ENCODE measurements around the gene PLXNC1.

The PLXNC1 gene

DNA sequence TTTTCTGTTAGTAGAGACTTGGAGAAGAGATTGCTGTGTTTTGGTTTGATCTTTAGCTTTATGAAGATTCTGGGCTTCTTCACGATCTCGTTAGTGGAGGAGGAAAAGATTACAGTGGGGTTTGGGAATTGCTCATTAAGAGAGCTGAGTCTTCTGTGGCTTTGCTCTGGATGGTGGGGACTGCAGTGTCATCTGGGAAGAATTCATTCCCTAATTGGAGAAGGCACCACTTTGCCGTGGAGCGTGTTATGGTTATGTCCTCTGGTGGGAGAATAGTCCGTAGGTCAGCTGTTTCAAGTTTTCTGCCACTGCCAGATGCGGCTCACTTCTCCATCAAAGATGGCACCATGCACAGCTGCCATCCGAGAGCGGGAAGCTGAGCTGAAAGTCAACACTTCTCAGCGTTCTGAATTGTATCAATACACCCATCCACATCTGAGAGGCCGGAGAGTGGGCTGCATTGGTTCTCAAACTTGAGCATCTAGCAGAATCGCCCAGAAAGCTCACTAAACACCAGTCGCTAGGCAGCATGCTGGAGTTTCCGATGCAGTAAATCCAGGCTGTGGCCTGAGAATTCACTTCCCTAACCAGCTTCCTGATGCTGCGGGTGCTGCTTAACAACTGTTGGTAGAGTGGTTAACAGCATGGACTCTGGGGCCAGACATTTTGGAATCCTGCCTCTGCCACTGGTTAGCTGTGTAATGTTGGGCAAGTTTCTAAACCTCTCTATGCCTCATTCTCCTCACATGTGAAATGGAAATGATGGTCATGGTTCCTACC, 117.8 kb downstream of the PLXNC1 start:
- no peak overlapping the region for H3K9ac ChIP-seq (ENCODE audit: low read depth, low read length)
- no peaks in the 10 kb centered on the region for H3K9me3 ChIP-seq (ENCODE audit: control insufficient read depth, insufficient read depth, low read length)
- peaks cover 33% of the 10 kb centered on the region for H3K4me1 ChIP-seq (ENCODE audit: insufficient read depth, low read length)
- H3K36me3 ChIP-seq (ENCODE audit: insufficient read depth, low read length) = no peaks in the 10 kb centered on the region

DNA sequence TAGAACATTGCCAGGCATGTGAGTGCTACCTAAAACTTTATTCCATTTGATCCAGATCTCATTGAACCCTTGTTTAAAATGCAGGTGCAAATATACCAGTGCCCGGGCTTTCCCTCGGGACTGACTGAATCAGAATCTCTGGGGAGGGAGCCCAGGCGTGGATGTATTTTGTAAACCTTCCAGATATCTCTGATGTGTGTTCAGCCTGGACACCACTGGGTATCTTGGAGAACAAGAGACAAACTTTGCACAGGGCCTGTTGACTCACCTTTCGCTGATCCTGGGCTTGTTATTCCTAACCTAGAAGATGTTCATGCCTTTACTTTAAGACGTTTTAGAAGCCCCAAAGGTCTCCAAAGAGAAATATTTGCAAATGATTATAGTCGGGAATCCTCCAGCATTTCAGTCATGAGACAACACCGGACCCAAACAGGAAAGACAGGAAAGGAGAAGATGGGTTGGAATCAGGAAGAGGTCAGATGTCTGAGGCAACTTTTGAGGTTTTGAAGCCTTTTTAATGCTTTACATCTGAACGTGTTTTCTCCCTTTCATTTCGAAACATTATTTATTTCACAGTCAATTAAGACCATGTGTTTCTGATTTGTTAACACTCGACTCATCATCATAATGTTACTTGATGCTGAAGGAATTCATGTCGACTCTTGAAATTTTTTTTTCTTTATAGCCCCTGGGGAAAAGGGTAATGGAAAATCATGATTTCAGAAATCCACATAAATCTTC, 118.6 kb downstream of the PLXNC1 start:
- no peaks in the 10 kb centered on the region for H3K9me3 ChIP-seq (ENCODE audit: control insufficient read depth, insufficient read depth, low read length)
- no peak overlapping the region for H3K9ac ChIP-seq (ENCODE audit: low read depth, low read length)
- no peaks in the 10 kb centered on the region for H3K36me3 ChIP-seq (ENCODE audit: insufficient read depth, low read length)
- H3K4me1 ChIP-seq (ENCODE audit: insufficient read depth, low read length) = peaks cover 26% of the 10 kb centered on the region

DNA sequence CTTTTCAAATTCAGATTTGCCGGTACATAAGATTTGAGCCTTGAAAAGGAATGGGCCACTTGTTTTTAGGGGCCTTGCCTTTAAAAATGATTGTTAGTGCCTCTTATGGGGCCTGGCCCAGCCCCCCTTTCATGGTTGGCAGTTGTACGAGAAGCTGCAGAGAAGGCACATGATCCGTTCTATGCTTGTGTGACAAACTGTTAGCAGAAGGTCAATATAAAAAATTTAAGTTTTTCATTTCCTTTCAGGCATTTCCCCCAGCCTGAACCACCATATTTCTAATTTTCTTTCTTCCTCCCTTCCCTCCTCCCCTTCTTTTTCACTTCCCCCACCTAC, 119.1 kb downstream of the PLXNC1 start:
- Histone ChIP-seq H3K9ac (ENCODE audit: low read depth, low read length) (no peak overlapping the region), H3K4me1 (ENCODE audit: insufficient read depth, low read length) (peaks cover 20% of the 10 kb centered on the region), H3K36me3 (ENCODE audit: insufficient read depth, low read length) (no peaks in the 10 kb centered on the region), H3K9me3 (ENCODE audit: control insufficient read depth, insufficient read depth, low read length) (no peaks in the 10 kb centered on the region)

DNA sequence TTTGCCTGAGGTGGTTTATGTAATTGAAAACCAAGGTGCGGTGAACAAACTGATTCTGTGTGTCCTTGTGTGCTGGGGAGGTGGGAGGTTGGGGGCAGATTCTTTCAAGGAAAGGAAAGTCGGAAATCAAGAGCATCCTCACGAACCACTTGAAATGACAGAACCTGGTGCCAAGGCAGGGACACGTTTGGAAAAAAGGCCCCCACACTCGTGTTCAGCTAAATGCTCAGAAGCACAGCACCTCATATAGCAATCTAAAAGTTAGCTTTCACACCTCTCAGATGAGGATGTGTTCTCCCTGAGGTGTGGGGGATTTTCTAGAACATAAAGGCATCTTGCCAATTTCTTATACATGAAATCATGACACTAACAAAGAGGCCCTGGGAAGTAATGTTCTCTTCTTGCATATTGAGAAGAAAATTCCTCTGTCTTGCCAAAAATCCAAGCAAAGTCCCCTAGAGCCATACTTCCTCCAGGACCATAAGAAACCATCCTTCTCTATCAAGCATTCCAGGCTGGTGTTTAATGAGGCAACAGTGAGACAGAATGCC, 119.6 kb downstream of the PLXNC1 start:
- Histone ChIP-seq H3K9ac (ENCODE audit: low read depth, low read length) (no peak overlapping the region), H3K4me1 (ENCODE audit: insufficient read depth, low read length) (peaks cover 16% of the 10 kb centered on the region)

DNA sequence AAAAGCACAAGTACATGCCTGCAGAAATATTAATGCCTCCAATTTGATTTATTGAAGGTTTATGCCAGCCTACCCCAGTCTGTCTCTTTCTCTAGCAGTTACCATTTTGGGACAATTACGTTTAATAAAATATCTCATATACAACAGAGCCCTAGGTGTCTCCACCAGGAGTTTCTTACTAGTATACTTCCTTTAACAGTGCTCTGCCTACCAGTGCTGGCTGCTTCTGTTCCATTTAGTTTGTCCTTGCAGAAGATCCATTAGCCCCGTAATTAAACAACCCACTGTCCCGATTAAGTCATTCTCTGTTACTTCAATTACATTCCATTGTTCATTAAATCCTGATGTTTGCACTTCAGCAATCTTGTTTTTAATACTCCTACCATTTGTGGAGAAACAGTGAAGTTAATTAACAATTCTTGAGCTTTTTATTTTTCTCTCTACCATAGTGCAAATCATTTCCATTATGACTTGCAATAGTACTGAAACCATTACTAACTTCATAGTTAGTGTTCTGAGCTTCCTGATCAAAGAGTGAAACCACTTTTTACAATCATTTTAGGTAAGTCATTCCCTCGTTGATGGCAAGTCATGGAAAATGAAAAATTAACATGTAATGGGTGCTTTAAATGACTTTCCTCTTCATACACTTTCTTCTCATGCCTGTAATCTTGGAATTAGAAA, 121.1 kb downstream of the PLXNC1 start:
- H3K9ac ChIP-seq (ENCODE audit: low read depth, low read length) = no peak overlapping the region
- no peaks in the 10 kb centered on the region for H3K9me3 ChIP-seq (ENCODE audit: control insufficient read depth, insufficient read depth, low read length)
- H3K4me1 ChIP-seq (ENCODE audit: insufficient read depth, low read length) = peaks cover 14% of the 10 kb centered on the region
- H3K36me3 ChIP-seq (ENCODE audit: insufficient read depth, low read length) = no peaks in the 10 kb centered on the region

More for the DNA sequence above, 119.6 kb downstream of the PLXNC1 start:
- no peaks in the 10 kb centered on the region for H3K36me3 ChIP-seq (ENCODE audit: insufficient read depth, low read length)
- H3K9me3 ChIP-seq (ENCODE audit: control insufficient read depth, insufficient read depth, low read length) = no peaks in the 10 kb centered on the region

DNA sequence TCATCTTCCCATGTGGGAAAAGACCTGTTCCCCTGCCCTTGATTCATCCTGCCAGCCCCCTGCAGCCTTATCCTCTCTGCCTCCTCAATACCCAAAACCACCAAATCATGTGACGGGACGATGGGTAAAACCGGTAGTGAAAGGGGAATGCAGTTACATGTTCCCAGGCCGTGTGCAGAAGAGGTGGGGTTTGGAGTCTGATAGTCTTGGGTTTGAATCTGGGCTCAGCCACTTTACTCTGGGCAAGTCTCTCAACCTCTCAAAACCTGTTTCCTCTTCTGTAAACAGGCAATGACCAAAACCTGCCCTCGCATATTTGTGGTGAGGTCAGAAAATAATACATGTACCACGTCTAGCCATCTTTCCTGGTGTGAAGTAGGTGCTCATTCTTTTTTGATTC, 123.0 kb downstream of the PLXNC1 start:
- Histone ChIP-seq H3K36me3 (ENCODE audit: insufficient read depth, low read length) (no peaks in the 10 kb centered on the region), H3K9me3 (ENCODE audit: control insufficient read depth, insufficient read depth, low read length) (no peaks in the 10 kb centered on the region), H3K4me1 (ENCODE audit: insufficient read depth, low read length) (peaks cover 9% of the 10 kb centered on the region), H3K9ac (ENCODE audit: low read depth, low read length) (no peak overlapping the region)

DNA sequence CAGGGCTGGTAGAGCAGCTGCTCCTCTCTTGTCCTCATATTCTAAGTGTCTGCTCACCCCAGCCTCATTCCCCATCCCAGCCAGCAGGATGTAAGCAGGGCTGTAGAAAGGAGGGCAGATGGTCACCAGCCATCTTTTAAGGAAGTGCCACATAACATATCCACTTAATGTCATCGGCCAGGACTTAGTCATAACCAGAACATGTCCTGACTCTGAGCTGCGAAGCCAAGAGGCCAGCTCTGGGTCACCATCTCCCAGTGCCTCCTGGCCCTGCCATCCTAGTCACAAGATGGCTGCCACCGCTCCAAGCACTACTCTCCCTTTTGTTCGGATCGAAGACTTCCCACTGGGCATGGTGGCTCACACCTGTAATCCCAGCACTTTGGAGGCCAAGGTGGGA, 123.9 kb downstream of the PLXNC1 start:
- Histone ChIP-seq H3K4me1 (ENCODE audit: insufficient read depth, low read length) (peaks cover 3% of the 10 kb centered on the region; the same call in 1 of the 2 replicates), H3K9me3 (ENCODE audit: control insufficient read depth, insufficient read depth, low read length) (no peaks in the 10 kb centered on the region), H3K9ac (ENCODE audit: low read depth, low read length) (no peak overlapping the region), H3K36me3 (ENCODE audit: insufficient read depth, low read length) (no peaks in the 10 kb centered on the region)

DNA sequence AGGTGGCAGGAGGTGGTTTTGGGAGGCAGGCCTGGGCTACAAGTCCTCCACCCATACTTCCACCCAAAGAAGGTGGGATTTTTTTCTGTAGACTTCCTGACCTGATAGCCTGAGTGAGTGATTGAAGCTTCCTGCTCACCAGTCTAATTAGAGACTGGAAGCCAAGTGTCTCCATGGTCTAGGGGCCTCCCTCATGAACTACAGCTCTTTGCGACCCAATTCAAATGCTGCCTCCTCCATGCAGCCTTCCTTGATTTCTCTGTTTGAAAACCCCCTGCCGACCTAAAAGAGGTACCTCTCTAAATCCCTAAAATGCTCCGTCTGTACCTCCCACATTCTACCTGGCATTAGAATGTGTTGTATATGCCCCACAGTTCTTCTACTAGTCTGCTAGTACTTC, 124.9 kb downstream of the PLXNC1 start:
- no peaks in the 10 kb centered on the region for H3K4me1 ChIP-seq (ENCODE audit: insufficient read depth, low read length)
- no peaks in the 10 kb centered on the region for H3K36me3 ChIP-seq (ENCODE audit: insufficient read depth, low read length)
- no peaks in the 10 kb centered on the region for H3K9me3 ChIP-seq (ENCODE audit: control insufficient read depth, insufficient read depth, low read length)
- H3K9ac ChIP-seq (ENCODE audit: low read depth, low read length) = no peak overlapping the region

DNA sequence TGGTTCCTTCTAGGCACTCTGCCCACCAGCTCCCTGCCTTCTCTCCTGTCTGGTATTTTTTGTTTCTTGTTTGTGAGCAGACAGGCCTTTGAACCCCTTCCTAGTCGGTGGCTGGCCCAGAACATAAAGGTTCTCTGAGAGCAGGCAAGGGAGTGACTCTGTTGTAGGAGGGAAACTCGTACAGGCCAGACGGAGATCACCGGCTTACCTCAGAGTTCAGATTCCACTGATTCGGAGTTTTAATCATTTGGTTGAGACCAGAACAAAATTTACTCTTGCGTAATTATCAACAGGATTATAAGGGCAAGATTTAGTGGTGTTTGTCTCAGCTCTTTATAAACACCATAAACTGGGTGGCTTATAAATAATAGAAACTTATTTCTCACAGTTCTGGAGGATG, 128.3 kb downstream of the PLXNC1 start:
- Histone ChIP-seq H3K9ac (ENCODE audit: low read depth, low read length) (no peak overlapping the region), H3K36me3 (ENCODE audit: insufficient read depth, low read length) (no peaks in the 10 kb centered on the region), H3K9me3 (ENCODE audit: control insufficient read depth, insufficient read depth, low read length) (no peaks in the 10 kb centered on the region), H3K4me1 (ENCODE audit: insufficient read depth, low read length) (no peaks in the 10 kb centered on the region)

DNA sequence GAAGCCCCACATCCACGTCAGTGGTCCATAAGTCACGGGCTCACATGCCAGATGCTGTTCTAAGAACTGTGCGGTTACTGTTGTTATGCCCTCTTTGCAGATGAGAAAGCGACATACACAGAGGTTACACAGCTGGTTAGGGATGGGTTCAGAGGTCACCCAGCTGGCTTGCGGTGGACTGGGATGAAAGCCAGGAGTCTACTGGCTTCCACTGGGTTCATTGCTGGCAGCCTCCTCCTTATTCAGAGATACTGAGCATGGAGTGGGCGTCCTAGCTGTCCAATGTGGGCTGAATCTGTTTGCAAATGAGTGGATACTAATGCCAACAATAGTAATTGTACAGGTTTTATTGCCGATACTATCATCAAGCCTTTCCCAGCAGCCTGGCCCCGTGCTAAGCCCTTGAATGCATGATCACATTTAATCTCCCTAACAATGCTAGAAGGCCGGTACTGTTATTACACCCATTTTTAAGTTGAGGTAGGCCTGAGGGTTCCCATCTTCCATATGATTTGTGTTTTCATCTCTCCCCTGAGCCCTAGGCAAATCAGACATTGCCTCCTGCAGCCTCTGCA, 129.1 kb downstream of the PLXNC1 start:
- H3K9ac ChIP-seq (ENCODE audit: low read depth, low read length) = no peak overlapping the region
- no peaks in the 10 kb centered on the region for H3K36me3 ChIP-seq (ENCODE audit: insufficient read depth, low read length)
- no peaks in the 10 kb centered on the region for H3K9me3 ChIP-seq (ENCODE audit: control insufficient read depth, insufficient read depth, low read length)
- no peaks in the 10 kb centered on the region for H3K4me1 ChIP-seq (ENCODE audit: insufficient read depth, low read length)

DNA sequence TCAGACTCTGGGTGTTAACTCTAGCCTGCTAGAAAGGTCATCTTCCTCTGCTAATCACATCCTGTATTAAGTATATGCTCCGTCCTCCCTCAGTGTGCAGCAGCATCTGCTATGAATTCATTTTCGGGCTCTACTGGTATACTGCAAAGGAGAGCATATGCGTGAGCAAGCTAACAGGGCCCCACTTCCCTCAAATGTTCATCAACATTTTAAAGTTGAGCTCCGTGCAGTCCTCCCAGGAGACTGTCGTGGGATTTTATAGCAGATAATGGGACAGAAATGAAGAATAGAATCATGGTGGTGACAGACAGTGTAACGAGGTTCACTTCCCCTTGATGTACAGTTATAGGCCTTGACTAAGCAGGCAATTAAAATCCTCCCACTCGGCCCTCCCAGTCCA, 131.7 kb downstream of the PLXNC1 start:
- H3K36me3 ChIP-seq (ENCODE audit: insufficient read depth, low read length) = no peaks in the 10 kb centered on the region
- no peak overlapping the region for H3K9ac ChIP-seq (ENCODE audit: low read depth, low read length)
- H3K4me1 ChIP-seq (ENCODE audit: insufficient read depth, low read length) = no peaks in the 10 kb centered on the region
- no peaks in the 10 kb centered on the region for H3K9me3 ChIP-seq (ENCODE audit: control insufficient read depth, insufficient read depth, low read length)

DNA sequence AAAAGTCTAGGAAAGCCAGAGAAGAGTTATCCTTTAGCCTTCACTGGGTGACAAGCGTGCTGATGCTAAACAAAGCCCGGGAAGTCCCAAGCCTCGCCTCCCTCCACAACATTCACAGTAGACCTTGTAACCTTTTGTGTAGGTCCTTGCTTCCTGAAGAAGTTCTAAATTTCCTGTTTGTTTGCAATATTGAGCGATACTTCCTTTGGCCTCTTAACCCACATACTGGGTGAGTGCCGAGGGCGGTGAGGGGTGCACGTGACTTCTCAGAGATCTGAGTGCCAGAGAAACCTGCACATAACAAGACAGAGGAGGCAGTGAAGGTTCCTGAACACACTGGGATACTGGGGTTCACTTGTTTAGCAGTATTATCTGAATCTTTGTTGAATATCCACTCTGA, 134.3 kb downstream of the PLXNC1 start:
- H3K9me3 ChIP-seq (ENCODE audit: control insufficient read depth, insufficient read depth, low read length) = no peaks in the 10 kb centered on the region
- no peaks in the 10 kb centered on the region for H3K36me3 ChIP-seq (ENCODE audit: insufficient read depth, low read length)
- 0 out of 2 replicates have a peak, but pooled peaks cover 3% of the 10 kb centered on the region for H3K4me1 ChIP-seq (ENCODE audit: insufficient read depth, low read length)
- no peak overlapping the region for H3K9ac ChIP-seq (ENCODE audit: low read depth, low read length)

DNA sequence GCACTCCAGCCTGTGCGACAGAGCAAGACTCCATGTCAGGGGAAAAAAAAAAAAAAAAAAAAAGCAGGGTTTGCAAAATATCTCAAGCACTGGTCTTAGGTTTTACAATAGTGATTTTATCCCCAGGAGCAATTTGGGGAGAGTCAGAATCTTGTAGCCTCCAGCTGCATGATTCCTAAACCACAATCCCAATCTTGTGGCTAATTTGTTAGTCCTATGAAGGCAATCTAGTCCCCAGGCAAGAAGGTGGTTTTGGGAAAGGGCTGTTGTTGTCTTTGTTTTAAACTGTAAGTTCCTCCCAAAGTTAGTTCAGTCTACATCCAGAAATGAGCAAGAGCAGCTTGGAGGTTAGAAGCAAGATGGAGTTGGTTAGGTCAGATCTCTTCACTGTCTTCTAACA, 135.7 kb downstream of the PLXNC1 start:
- no peaks in the 10 kb centered on the region for H3K9me3 ChIP-seq (ENCODE audit: control insufficient read depth, insufficient read depth, low read length)
- H3K4me1 ChIP-seq (ENCODE audit: insufficient read depth, low read length) = 0 out of 2 replicates have a peak, but pooled peaks cover 5% of the 10 kb centered on the region
- no peaks in the 10 kb centered on the region for H3K36me3 ChIP-seq (ENCODE audit: insufficient read depth, low read length)
- no peak overlapping the region for H3K9ac ChIP-seq (ENCODE audit: low read depth, low read length)

DNA sequence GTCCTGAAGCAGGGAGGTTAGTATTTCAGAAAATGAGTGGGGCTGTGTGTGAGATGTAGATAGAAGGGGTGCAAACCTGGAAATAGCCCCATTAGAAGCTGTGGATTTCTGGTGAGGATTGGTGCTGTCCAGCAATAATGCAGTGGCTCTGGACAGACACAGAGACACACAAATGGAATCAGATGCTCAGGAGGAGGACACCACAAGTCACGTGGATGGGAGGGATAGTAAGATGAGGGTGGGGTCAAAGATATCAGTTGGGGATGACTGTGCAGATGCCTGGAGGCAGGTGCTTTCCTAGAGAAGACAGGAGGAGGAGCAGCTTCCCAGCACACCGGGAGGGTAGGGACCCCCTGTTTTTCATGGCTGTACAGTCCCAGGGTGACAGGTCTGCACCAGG, 136.5 kb downstream of the PLXNC1 start:
- Histone ChIP-seq H3K9me3 (ENCODE audit: control insufficient read depth, insufficient read depth, low read length) (no peaks in the 10 kb centered on the region), H3K9ac (ENCODE audit: low read depth, low read length) (no peak overlapping the region), H3K4me1 (ENCODE audit: insufficient read depth, low read length) (peaks cover 13% of the 10 kb centered on the region; the same call in 1 of the 2 replicates), H3K36me3 (ENCODE audit: insufficient read depth, low read length) (no peaks in the 10 kb centered on the region)

Measured in ES-I3 (cell line).